Daoy (cell line): Measurements from ENCODE around the gene NPAS2. TPM values are rescaled to one million over a fixed set of nuclear protein-coding genes. Genes with fewer than 3 reads are reported as not detected.
A peak's percentile ranks its signal among the peaks of the same experiment; 100 is the strongest.

Experiments
- DNase-seq: peaks from one replicate; pipeline ENCODE4 v3.0.0-alpha.2; 2015; ENCODE audit warnings: low read depth
- total RNA-seq: library from RNA; depleted of rRNA; stranded (reverse); fragments of >200 nt; shearing (Covaris generic); gene quantifications from 2 replicates; pipeline ENCODE4 v1.2.3, GENCODE V29; 2014

The NPAS2 gene
- total RNA-seq, 1 experiment from 2014 or later, result 11.4 TPM

DNA sequence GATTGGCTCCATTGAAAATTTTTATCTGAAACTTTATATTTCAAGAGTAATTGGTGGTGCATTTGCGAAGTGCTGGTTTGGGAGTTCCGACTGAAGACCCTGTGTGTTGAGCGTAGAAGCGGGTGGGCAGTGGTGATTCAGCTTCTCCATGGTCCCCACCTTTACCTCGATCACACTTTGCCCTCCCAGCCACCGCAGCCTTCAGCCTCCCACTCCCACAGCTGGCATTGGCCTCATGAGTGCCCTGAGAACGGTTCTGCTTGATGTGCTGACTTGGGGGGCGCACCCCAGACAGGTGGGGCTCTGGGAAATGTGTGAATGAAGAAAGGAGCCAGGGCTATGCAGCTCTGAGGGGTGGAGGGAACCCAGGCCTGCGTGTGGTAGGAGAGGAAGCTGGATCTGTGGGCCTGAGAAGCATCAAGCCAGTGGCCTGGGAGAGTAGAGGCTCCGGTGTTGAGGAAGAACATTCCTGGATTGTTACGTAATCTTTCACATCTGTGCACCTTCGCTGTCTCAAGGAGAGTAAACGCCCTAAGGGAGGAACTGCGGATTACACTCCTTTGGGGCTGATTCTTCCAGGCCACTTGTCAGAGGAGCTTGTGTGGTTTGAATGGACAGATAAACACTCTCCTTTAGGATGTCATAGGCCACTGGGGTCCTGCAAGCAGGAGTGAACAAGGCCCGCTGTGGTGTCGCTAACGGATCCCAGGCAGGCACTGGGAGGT, 83.8 kb downstream of the NPAS2 start:
- DNase-seq, result peak; percentile 69

DNA sequence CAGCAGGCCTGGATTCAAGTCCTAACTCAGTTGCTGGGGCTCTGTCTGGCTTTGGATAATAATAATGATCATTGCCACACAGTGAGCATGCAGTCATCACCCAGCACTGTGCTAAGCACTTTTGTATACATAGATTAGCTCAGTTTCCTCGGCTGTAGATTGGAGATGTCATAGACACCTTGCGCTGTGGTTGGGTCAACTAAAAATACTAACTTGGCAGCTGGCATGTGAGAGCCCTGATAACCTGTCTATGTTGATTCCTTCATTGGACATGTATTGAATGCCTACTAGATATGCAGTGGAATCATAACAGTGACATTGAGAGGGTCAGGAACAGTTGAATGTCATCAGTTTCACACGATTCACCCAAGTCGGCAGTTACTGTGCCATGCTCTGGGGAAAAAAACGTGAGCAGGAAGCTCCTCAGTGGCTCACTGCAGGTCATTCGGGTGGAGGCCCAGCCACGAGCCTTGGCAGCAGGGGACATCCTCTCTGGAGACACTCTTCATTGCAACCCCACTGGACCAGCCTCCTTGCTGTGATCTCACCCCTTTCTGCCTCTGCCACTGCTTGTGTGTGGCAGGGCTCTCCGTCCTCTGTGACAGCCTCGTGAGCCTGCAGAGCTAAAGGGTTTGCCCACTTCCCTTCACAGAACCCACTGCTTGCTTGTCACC, 85.3 kb downstream of the NPAS2 start:
- DNase-seq, result no peak

- no peak for DNase-seq
Measured at GRCh38 chr2:100906131-100906530, 86.2 kb downstream of the NPAS2 start.

DNA sequence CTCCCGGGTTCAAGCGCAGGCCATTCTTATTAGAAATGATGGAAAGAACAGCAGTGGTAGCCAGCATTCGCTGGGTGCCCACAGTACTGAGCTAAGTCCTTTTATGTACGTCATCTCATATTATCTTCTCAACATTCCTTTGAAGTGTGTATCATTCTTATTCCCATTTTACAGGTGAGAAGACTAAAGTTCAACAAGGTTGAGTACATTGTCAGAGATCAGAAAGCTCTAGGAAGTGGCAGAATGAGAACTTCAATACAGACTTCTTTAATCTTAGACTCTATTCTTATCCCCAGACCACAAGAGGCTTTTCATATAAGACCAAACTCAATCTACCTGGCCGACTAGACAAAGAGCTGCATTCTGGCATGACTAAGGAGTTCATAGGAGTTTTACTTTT, 86.7 kb downstream of the NPAS2 start:
- no peak for DNase-seq

GRCh38 chr2:100907832-100908231, 87.9 kb downstream of the NPAS2 start:
- no peak for DNase-seq

DNA sequence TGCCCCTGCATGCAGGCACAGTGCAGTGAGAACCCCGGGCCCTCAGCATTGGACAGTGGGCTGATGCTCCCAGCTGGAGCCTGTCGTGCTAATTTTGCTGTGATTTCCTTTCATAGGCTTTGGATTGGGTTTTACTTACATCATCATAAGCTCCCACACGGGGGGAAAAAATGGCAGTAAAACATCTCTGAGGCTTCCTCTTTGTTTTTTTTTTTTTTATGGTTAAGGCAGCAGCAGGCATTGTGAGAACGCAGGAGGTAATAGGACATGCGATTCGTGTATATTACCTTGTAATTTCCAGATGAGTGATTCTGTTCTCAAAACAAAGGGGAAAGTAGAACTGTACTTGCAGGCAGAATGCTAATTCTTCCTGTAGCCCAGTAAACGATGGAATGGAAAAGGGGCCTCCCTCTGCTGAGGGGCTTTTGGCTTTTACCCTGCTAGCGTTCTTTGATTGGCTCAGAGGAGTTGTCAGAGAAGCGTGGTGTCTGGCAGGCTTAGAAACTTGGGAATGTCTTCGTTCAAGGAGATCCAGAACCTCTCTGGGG, 89.7 kb downstream of the NPAS2 start:
- DNase-seq, result peak; percentile 71

DNA sequence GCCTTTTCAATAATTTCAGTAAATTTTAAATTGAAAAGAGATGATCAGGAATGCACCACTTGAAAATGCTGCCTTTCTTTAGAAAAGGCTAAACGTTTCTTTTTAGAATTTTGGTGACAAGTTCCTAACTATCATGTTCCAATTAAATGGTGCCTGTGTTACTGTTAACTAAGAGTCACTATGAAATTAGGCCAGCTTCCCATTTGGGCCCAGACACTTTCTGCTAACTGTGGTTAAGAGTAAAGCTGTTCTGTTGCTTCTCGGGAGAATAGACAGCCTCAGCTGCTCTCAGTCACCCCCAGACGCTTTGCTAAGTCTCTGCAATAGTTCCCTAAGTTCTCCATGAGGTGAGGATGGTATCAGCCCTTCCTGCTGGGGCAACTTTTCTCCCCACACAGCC, 90.2 kb downstream of the NPAS2 start:
- DNase-seq, result no peak

GRCh38 chr2:100919316-100919715, 99.4 kb downstream of the NPAS2 start:
- no peak for DNase-seq

DNA sequence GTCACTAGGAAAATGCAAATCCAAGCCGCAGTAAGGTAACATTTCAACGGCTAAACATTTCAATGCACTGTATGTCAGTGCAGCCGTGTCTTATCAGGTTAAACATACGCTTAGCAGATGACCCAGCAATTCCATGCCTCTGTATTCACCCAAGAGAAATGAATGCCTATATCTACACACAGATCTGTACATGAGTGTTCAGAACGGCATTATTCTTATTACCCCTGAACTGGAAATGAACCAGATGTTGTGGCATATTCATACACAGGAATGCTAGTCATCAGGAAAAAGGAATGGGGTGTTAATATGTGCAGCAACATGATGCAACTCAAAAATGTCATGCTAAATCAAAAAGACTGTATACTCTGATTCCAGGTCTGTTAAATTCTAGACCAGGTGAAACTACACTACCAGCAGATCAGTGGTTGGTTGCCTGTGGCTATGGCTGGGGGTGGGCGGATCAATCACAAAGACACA, 101.8 kb downstream of the NPAS2 start:
- DNase-seq, result no peak

- DNase-seq, result no peak
Measured at GRCh38 chr2:100923461-100924060, 103.6 kb downstream of the NPAS2 start.

DNA sequence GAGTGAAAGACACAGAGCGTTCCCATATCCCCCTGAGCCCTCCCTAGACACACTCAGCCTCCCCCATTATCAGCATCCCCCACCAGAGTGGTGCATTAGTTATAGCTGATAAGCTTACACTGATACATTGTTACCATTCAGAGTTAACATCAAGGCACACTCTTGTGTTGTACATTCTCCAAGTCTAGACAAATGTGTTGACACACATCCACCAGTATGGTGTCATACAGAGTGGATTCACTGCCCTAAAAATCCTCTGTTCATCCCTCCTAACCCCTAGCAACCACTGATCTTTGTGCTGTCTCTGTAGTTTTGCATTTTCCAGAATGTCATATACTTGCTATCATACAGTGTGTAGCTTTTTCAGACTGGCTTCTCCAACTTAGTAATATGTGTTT, 104.2 kb downstream of the NPAS2 start:
- DNase-seq, result no peak

DNA sequence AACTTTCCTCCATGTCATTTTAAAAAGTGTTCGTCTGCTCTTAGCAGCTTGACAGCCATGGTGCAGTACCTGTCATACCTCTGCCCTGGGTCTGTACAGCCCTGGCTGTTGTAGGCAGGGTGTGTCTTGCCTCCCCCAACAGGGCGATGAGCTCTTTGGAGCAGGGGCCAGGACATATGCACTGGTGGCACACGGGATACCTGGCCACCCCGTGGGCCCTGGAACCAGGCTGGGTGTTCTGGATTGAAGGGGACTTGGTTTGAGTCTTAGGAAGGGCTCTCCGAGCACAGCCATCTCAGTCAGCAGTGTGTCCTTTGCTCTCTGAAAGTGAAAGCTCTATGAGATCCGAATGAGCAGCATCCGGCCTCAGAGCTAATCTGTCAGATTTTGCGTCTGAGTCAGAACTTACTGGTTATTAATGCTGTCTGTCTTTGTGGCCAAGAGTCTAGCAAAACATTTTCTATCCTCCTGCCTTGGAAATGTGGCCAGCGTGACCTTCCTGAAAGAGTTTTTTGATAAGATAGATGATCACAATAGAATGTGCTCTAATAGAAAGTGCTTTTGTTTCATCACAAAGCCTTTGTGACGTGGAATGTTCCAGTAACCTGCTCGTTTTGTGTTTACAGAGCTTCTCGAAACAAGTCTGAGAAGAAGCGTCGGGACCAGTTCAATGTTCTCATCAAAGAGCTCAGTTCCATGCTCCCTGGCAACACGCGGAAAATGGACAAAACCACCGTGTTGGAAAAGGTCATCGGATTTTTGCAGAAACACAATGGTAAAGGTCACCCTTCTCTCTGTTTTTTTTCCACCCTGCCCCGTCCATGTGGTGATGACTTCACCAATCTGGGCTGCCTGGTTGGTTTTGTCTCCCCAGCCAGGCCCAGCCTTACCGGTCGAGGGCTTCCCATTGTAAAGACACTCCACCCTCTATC, 104.8 kb downstream of the NPAS2 start:
- DNase-seq, result peak; percentile 81

DNA sequence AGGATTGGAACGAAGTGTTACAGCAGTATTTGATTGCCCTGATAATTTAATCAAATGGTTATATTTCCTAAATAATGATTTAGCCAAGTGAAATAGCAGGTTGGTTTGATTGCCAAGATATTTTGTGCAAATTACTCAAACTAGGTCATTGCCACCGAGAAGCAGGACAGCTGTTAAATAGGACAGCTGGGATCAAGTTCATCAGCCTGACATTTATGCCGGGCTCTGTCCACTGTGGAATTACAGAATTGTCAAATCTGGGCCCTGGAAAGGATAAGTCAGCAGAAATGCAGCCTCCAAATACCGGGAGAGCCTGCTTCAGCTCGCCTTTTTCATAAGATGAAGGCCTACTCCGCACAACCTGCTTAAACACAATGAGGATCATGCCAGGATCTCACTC, 108.3 kb downstream of the NPAS2 start:
- DNase-seq, result no peak

GRCh38 chr2:100929147-100929546, 109.2 kb downstream of the NPAS2 start:
- no peak for DNase-seq

DNA sequence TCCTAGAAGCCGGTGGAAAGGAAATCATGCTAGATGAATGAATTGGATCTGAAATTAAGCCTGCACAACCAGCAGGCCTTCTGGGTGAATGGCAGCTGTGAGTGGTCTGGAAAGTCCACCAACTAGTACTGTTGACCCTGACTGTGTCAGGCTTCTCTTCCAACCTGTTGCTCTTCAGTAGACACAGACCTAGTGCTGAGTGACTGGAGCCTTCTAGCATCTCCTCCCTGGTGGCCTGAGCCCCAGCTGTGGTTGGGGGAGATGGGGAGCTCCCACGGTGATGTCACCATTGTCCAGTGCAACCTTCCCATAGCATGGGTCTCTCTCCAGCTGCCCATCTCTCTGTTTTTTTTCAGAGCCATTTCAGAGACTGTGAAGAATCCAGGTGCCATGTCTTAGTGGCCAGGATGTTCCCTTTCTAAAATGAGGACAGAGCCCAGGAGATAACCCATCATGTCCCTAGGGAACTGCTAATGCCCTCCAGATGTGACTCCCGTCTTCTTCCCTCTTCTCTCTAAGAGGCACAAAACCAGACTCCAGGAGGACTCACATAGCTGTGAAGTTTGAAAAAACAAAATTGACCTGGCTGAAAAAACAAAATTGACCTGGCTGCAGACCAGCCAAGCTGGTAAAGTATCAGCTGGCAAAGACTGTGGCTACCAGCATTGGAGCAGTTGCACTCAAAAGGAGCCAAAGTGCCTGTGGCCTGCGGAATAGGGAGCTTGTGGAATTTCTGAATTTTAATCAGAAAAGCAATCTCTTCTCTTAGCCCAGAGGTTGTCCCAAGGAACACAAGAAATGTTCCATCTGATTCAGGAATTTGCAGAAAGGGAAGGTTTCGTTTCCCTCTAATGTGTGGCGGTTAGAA, 114.8 kb downstream of the NPAS2 start:
- DNase-seq, result no peak

DNA sequence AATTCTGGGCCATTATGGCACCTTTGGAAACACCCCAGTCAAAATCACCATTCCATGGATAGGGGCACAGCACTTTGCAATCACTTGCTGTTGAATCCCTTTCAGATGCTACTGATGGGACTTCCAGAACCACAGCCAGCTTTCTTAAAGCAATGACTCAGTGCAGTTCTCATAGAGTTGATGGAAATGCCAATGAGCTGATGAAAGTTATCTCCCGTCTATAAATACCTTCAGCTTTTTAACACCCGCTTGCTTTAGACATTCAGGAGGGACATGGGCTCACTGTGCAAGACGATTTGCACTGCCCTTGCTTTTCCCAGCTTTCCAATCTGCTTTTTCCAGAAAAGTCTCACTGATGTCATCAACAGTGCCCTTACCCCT, 115.4 kb downstream of the NPAS2 start:
- peak; percentile 32 for DNase-seq

- DNase-seq, result no peak
Measured at GRCh38 chr2:100936070-100936741, 116.3 kb downstream of the NPAS2 start.

DNA sequence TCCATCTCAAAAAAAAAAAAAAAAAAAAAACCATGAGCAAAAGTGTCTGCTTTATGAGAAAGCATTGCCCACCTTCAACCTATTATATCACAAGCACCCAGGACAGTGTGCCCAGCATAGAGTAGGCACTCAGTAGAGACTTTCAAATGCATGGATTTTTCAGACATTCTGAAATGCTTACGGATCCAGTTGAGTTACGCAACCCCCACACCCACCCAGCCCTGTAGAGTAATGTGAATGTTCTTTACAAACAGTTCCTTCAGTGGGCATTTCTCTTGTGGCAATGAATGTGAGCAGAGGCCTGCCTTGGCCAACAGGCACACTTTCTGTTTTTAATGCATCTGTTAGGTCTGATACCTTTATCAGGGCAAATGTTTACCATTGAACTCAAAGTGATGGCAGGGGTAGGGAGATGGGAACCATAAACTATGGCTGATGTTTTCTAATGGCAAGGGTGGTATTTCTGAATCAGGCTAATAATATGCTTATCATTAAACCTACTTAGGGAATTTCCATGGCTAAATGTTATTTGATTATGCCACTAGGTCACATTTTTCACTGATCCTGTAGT, 117.1 kb downstream of the NPAS2 start:
- DNase-seq, result no peak
